ENCODE measurements around the gene CPNE1. TPM values are rescaled to one million over a fixed set of nuclear protein-coding genes. Genes with fewer than 3 reads are reported as not detected.

CPNE1 gene
- total RNA-seq: 107 TPM

DNA sequence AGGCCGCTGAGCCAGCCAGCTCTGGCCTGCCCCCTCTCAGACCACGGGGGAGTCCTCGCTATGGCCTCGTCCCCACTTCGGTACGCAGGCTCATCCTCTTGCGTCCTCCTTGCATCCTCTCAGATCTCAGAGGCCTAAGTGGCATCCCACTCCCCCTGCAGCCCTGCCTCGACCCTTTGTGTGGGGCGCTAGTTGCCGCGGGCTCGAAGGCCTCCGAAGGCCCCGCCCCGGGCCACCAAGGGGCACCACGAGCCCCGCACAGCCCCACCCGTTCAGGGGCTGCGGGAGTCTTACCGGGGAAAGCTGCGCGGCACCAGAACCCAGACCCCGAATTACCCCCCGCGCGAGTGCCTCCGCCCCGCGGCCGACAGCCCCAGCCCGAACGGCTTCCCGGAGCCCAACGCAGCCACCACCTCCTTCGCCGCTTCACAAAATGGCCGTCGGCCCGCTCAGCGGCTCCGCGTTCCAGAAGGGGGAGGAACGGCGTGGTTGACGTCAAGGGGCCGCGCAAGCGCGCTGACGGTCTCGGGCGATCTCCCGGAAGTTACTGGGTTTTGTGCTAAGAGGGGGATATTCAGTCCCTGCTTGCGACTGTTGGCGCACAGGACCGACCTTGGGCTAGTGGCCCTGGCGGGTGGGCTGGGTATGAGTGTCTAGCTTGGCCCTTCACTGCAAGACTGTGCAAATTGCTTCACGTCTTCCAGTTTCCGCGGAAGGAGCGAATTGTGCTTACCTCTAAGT is at the start of gene CPNE1, which contains the start of gene RBM12:
TSS of gene CPNE1 (minus strand) at position 435 of the 741 bp plus-strand sequence. CDS start 31,977 bp downstream, outside the sequence.
TSS of gene RBM12 (minus strand) at position 435 of the 741 bp plus-strand sequence. CDS start 9,578 bp downstream, outside the sequence.

DNA sequence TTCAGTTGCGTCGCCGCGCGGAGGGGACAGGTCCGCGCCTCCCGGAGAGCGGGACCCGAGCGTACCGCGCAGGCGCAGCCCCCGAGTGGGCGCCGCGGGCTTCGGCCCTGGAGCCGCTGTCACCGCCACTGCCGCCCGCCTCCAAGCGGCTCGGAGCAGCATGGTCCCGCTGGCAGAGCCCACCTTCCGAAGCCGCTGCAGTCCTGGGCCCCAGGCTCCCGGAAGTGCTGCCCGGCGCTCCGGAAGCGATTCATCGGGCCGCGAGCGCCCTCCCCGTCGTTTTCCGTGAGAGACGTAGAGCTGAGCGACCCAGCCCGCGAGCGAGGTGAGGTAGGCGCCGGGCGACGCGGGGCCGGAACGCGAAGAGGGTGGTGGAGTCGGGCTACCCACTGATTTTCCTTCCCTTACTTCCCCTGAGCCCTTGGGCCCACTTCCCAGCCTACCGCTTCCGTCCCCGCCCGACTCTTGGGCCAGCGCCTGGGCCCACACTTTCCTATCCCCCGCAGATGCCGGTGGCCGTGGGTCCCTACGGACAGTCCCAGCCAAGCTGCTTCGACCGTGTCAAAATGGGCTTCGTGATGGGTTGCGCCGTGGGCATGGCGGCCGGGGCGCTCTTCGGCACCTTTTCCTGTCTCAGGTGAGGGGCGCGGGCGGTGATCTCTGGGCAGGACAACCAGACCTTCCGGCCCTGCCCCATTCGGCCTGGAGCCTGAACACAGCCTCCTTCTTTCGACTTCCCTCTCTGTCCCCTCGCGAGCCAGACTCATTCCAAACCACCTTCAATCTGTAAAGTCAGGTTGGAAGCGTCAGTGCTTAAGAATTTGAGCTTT is 34.6 kb upstream of the CPNE1 start, which contains the start of the genes NFS1 and ROMO1:
TSS of gene NFS1 (minus strand) at position 226 of the 830 bp plus-strand sequence. CDS start at position 162, 64 bp downstream.
TSS of gene ROMO1 (plus strand) at position 279 of the 830 bp plus-strand sequence. CDS start at position 507, 228 bp downstream.

DNA sequence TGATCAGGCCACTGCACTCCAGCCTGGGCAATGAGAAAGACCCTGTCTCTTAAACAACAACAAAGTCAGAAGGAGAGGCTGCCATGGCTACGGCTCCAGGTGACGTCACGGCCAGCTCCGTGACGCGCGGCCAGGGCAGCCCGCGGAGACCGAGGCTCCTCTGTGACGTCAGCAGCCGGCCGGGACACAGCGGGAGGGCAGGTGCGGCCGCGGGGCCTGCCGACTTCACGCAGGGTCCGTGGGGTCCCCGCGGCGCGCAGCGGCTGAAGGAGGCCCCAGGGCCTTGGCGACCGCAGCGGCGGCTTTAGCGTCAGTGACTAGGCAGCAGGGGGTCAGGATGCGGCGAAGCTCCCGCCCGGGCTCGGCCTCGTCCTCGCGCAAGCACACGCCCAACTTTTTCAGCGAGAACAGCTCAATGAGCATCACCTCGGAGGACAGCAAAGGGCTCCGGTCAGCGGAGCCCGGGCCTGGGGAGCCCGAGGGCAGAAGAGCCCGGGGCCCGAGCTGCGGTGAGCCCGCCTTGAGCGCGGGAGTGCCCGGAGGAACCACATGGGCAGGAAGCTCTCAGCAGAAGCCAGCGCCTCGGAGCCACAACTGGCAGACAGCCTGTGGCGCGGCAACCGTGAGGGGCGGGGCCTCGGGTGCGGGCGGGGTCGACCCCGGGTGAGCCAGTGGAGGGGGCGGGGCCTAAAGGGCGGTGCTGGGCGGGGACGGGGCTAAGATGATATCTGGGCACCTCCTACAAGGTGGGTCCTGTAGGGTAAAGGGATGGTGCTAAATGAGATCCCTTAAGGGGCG is 48.8 kb downstream of the CPNE1 start, which contains the start of gene SPAG4:
TSS of gene SPAG4 (plus strand) at position 163 of the 798 bp plus-strand sequence. CDS start at position 338, 175 bp downstream.

Small RNAs within 50 kb of the gene (small RNA-seq; reads per million reads assigned to genes)
- gene RNU6-759P (ENCODE audit: low replicate concordance) (not detected), gene RPL37P1 (ENCODE audit: low replicate concordance) (not detected)

Other genes starting within 250 kb of the CPNE1 start
- 0.63 TPM for gene GDF5, start 226.7 kb downstream of the CPNE1 start, total RNA-seq
- gene CEP250, start 209.3 kb downstream of the CPNE1 start, total RNA-seq: 50.4 TPM
- gene C20orf173, start 135.2 kb downstream of the CPNE1 start, total RNA-seq: not detected
- gene ERGIC3, start 122.8 kb downstream of the CPNE1 start, total RNA-seq: 186 TPM
- 1.9 TPM for gene SPAG4, start 49.1 kb downstream of the CPNE1 start, total RNA-seq
- 108 TPM for gene RBM12, start within 50 bp of the CPNE1 start, total RNA-seq
- 39.4 TPM for gene NFS1, start 34.5 kb upstream of the CPNE1 start, total RNA-seq
- 35.1 TPM for gene ROMO1, start 34.5 kb upstream of the CPNE1 start, total RNA-seq
- 583 TPM for gene RBM39, start 77.4 kb upstream of the CPNE1 start, total RNA-seq
- gene PHF20, start 107.1 kb upstream of the CPNE1 start, total RNA-seq: 63.2 TPM

Measured in parietal lobe (tissue), 2 donors.